CD4-positive, alpha-beta T cell (primary cell): ENCODE results near the gene KHDC3L. TPM values are rescaled to one million over a fixed set of nuclear protein-coding genes. Genes with fewer than 3 reads are reported as not detected.

Experiments used
- ATAC-seq: fragments of 200-7000 bp; cut with Tn5 transposase; one replicate; pipeline ENCODE4 v1.10.0; 2022; ENCODE audit warnings: mild to moderate bottlenecking; ENCODE audit not compliant: poor library complexity
- CTCF ChIA-PET: fragments of 350-600 bp; sonication (Branson Sonifier 250); formaldehyde crosslinking; loops from one replicate; lab custom pipeline; 2021; ENCODE audit warnings: antibody characterized with exemption, inconsistent platforms; lab: Charles Lee
- POLR2A ChIA-PET: fragments of 350-600 bp; sonication (Branson Sonifier 250); formaldehyde crosslinking; loops from one replicate; lab custom pipeline; 2021; ENCODE audit warnings: antibody characterized with exemption, inconsistent platforms; lab: Charles Lee
- DNase-seq, 14 experiments: peaks; one replicate each; pipeline ENCODE4 v3.0.0-alpha.2; 2013 to 2020; ENCODE audit warnings: mixed read lengths in 2 of 14
- H3K27ac ChIP-seq, 2 donors: one replicate each; pipeline versions ENCODE4 v1.5.1 to v1.7.0; 2013; ENCODE audit warnings: low read length in 2 of 2, low read depth in 1 of 2, mild to moderate bottlenecking in 1 of 2
- H3K27me3 ChIP-seq, 2 experiments: 1 replicate in 1 of 2; 2 replicates in 1 of 2; pipeline versions ENCODE4 v1.6.1 to v1.7.0; 2013; ENCODE audit warnings: low read length in 2 of 2, control low read depth in 1 of 2, mild to moderate bottlenecking in 1 of 2, moderate library complexity in 1 of 2; ENCODE audit not compliant: insufficient read depth in 2 of 2, control insufficient read depth in 1 of 2
- H3K36me3 ChIP-seq: one replicate; pipeline ENCODE4 v1.6.1; 2013; ENCODE audit warnings: low read length, control low read depth; ENCODE audit not compliant: insufficient read depth
- H3K4me1 ChIP-seq: one replicate; pipeline ENCODE4 v1.6.1; 2013; ENCODE audit warnings: low read length, control low read depth; ENCODE audit not compliant: insufficient read depth
- H3K4me3 ChIP-seq: one replicate; pipeline ENCODE4 v1.5.1; 2013; ENCODE audit warnings: mild to moderate bottlenecking, low read length, moderate library complexity
- H3K9me3 ChIP-seq, 2 experiments: 1 replicate in 1 of 2; 2 replicates in 1 of 2; pipeline versions ENCODE4 v1.6.1 to v1.7.0; 2013; ENCODE audit warnings: low read length in 2 of 2, mild to moderate bottlenecking in 2 of 2, control low read depth in 1 of 2, moderate library complexity in 1 of 2; ENCODE audit not compliant: control insufficient read depth in 1 of 2, insufficient read depth in 1 of 2
- H3K27ac Mint-ChIP-seq: one replicate; pipeline ENCODE4 v1.8.0; 2020; ENCODE audit warnings: mixed read lengths
- H3K27me3 Mint-ChIP-seq: one replicate; pipeline ENCODE4 v1.8.0; 2021; ENCODE audit warnings: mixed read lengths
- H3K36me3 Mint-ChIP-seq: one replicate; pipeline ENCODE4 v1.8.0; 2021; ENCODE audit warnings: low read depth, mixed read lengths
- H3K4me1 Mint-ChIP-seq: one replicate; pipeline ENCODE4 v1.8.0; 2021; ENCODE audit warnings: low read depth, mixed read lengths
- H3K4me3 Mint-ChIP-seq: one replicate; pipeline ENCODE4 v1.8.0; 2020; ENCODE audit warnings: mild to moderate bottlenecking, mixed read lengths
- H3K9me3 Mint-ChIP-seq: one replicate; pipeline ENCODE4 v1.8.0; 2020; ENCODE audit warnings: mixed read lengths
- CTCF ChIP-seq: fragments of 200-600 bp; IDR thresholded peaks from one replicate; pipeline ENCODE4 v1.8.0; 2022; ENCODE audit warnings: antibody characterized with exemption, mild to moderate bottlenecking
- intact Hi-C, 2 experiments: fragments of 100-400 bp; cut with DNase I in 1 of 2; cut with micrococcal nuclease in 1 of 2; formaldehyde crosslinking; loops; one replicate each; pipeline versions ENCODE4 v1.15.1 to v1.9.0; 2023 to 2025; cut with DNase I, micrococcal nuclease
- total RNA-seq, 174 experiments: library from RNA in 2 of 174; stranded (reverse) in 2 of 174; gene quantifications; one replicate each; pipeline ENCODE4 v1.2.3 and lab custom pipeline; 2021 to 2026

KHDC3L gene
- total RNA-seq, 2 experiments from 2014 or later: not detected

- Histone ChIP-seq H3K27me3 (no peaks in the 10 kb centered on the region), H3K27ac (no peak overlapping the region), H3K4me1 (no peaks in the 10 kb centered on the region), H3K36me3 (no peaks in the 10 kb centered on the region), H3K9me3 (no peaks in the 10 kb centered on the region), H3K4me3 (no peak overlapping the region)
- no peaks in the 10 kb centered on the region for H3K27me3 Mint-ChIP-seq
- POLR2A ChIA-PET: no interaction called here
- CTCF ChIA-PET: no interaction called here
- intact Hi-C loops: no loop called here
- no peaks in the 10 kb centered on the region for H3K4me1 Mint-ChIP-seq
- no peak overlapping the region for H3K4me3 Mint-ChIP-seq
- no peak for TF ChIP-seq CTCF
- no peak overlapping the region for H3K27ac Mint-ChIP-seq
- ATAC-seq (no peak), DNase-seq (no peak)
- no peaks in the 10 kb centered on the region for H3K9me3 Mint-ChIP-seq
- H3K36me3 Mint-ChIP-seq: no peaks in the 10 kb centered on the region
Measured at GRCh38 chr6:73339340-73339739, 23.1 kb upstream of the KHDC3L start.

GRCh38 chr6:73340048-73340447 lies 22.4 kb upstream of the KHDC3L start:
- no peak overlapping the region for H3K27ac Mint-ChIP-seq
- intact Hi-C loops: no loop called here
- DNase-seq (no peak), ATAC-seq (no peak)
- Histone ChIP-seq H3K36me3 (no peaks in the 10 kb centered on the region), H3K4me1 (no peaks in the 10 kb centered on the region), H3K9me3 (no peaks in the 10 kb centered on the region), H3K4me3 (no peak overlapping the region), H3K27ac (no peak overlapping the region), H3K27me3 (no peaks in the 10 kb centered on the region)
- no peaks in the 10 kb centered on the region for H3K4me1 Mint-ChIP-seq
- no peaks in the 10 kb centered on the region for H3K27me3 Mint-ChIP-seq
- no peak for TF ChIP-seq CTCF
- no peaks in the 10 kb centered on the region for H3K36me3 Mint-ChIP-seq
- CTCF ChIA-PET: no interaction called here
- no peak overlapping the region for H3K4me3 Mint-ChIP-seq
- H3K9me3 Mint-ChIP-seq: no peaks in the 10 kb centered on the region
- POLR2A ChIA-PET: no interaction called here

DNA sequence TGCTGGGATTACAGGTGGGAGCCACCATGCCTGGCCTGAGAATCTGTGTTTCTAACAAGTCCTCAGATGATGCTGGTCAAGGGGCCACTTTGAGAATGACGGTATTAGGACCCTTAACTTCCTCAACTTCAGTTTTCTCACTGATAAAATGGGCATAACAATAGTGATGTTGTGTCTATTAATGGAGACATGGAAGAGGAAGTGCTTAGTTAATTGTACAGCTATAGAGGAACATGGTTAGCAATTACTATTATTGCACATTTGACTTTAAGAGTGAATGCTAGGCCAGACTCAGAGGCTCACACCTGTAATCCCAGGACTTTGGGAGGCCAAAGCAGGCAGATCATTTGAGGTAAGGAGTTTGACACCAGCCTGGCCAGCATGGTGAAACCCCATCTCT lies 21.1 kb upstream of the KHDC3L start:
- no peak overlapping the region for H3K27ac ChIP-seq
- no peaks in the 10 kb centered on the region for H3K4me1 Mint-ChIP-seq
- H3K4me3 Mint-ChIP-seq: no peak overlapping the region
- ATAC-seq (no peak), DNase-seq (no peak)
- no peak for TF ChIP-seq CTCF
- ChIA-PET POLR2A (no interaction called here), CTCF (no interaction called here)
- no peaks in the 10 kb centered on the region for H3K4me1 ChIP-seq
- no peaks in the 10 kb centered on the region for H3K36me3 ChIP-seq
- H3K36me3 Mint-ChIP-seq: no peaks in the 10 kb centered on the region
- no peaks in the 10 kb centered on the region for H3K9me3 ChIP-seq
- no peaks in the 10 kb centered on the region for H3K9me3 Mint-ChIP-seq
- H3K27me3 ChIP-seq: peaks cover 0 to 2% of the 10 kb centered on the region in 2 experiments
- intact Hi-C loops: no loop called here
- no peak overlapping the region for H3K27ac Mint-ChIP-seq
- no peaks in the 10 kb centered on the region for H3K27me3 Mint-ChIP-seq
- H3K4me3 ChIP-seq: no peak overlapping the region
